KMS-11 (cell line): ENCODE data around the gene CYBA.

Source experiments
- H2AFZ ChIP-seq: fragments of 200-600 bp; sonication (generic); 2 replicates; pipeline ENCODE4 v1.6.1; 2016; ENCODE audit warnings: antibody characterized with exemption, mixed run types, low read depth
- H3K27ac ChIP-seq: fragments of 200-600 bp; sonication (generic); 2 replicates; pipeline ENCODE4 v1.6.1; 2016; ENCODE audit warnings: mild to moderate bottlenecking, mixed run types
- H3K27me3 ChIP-seq: fragments of 200-600 bp; sonication (generic); 2 replicates; pipeline ENCODE4 v1.6.1; 2017; ENCODE audit warnings: mild to moderate bottlenecking, low read depth, mixed run types, moderate library complexity; ENCODE audit not compliant: insufficient read depth
- H3K36me3 ChIP-seq: fragments of 200-600 bp; sonication (generic); 2 replicates; pipeline ENCODE4 v1.6.1; 2017; ENCODE audit warnings: mild to moderate bottlenecking, mixed run types; ENCODE audit not compliant: insufficient read depth
- H3K4me1 ChIP-seq: fragments of 200-600 bp; sonication (generic); 2 replicates; pipeline ENCODE4 v1.6.1; 2016; ENCODE audit warnings: mild to moderate bottlenecking, low read depth, mixed run types; ENCODE audit not compliant: poor library complexity, severe bottlenecking
- H3K4me2 ChIP-seq: fragments of 200-600 bp; sonication (generic); 2 replicates; pipeline ENCODE4 v1.7.0; 2016; ENCODE audit warnings: mild to moderate bottlenecking, mixed run types
- H3K4me3 ChIP-seq: fragments of 200-600 bp; sonication (generic); IDR thresholded peaks from 2 replicates; pipeline ENCODE4 v1.6.1; 2017; ENCODE audit warnings: low read depth, low read length, mixed read lengths; ENCODE audit not compliant: insufficient read depth
- H3K79me2 ChIP-seq: fragments of 200-600 bp; sonication (generic); 2 replicates; pipeline ENCODE4 v1.6.1; 2016; ENCODE audit warnings: low read depth, mixed run types; ENCODE audit not compliant: insufficient read depth
- H3K9ac ChIP-seq: fragments of 200-600 bp; sonication (generic); 2 replicates; pipeline ENCODE4 v1.6.1; 2016; ENCODE audit warnings: mild to moderate bottlenecking, mixed run types
- H4K20me1 ChIP-seq: fragments of 200-600 bp; sonication (generic); 2 replicates; pipeline ENCODE4 v1.6.1; 2016; ENCODE audit warnings: mild to moderate bottlenecking, mixed run types; ENCODE audit not compliant: insufficient read depth
- CTCF ChIP-seq: fragments of 200-600 bp; sonication (generic); conservative IDR thresholded peaks from 2 replicates; pipeline ENCODE4 v1.6.1; 2017; ENCODE audit warnings: low read depth, mild to moderate bottlenecking, antibody characterized with exemption, low read length, moderate library complexity, mixed read lengths

The CYBA gene

GRCh38 chr16:88634994-88635670 is 15.7 kb downstream of the CYBA start:
- H3K4me3 ChIP-seq: no peak overlapping the region
- no peak overlapping the region for H3K9ac ChIP-seq
- H3K79me2 ChIP-seq: no peaks in the 10 kb centered on the region
- H3K36me3 ChIP-seq: no peaks in the 10 kb centered on the region
- H3K4me2 ChIP-seq: peak overlapping the region; percentile 96
- H3K27ac ChIP-seq: no peak overlapping the region
- H3K27me3 ChIP-seq: peaks cover 48% of the 10 kb centered on the region
- peak overlapping the region; percentile 69; the same call in 1 of the 2 replicates for H2AFZ ChIP-seq
- no peaks in the 10 kb centered on the region for H4K20me1 ChIP-seq
- no peak for TF ChIP-seq CTCF
- H3K4me1 ChIP-seq: peaks cover 35% of the 10 kb centered on the region

GRCh38 chr16:88634141-88634993 is 16.5 kb downstream of the CYBA start:
- Histone ChIP-seq H3K36me3 (no peaks in the 10 kb centered on the region), H3K27ac (no peak overlapping the region), H3K4me2 (peak overlapping the region; percentile 96), H4K20me1 (no peaks in the 10 kb centered on the region), H3K9ac (peak overlapping the region; percentile 15; the same call in 1 of the 2 replicates), H3K4me1 (peaks cover 35% of the 10 kb centered on the region), H3K27me3 (peaks cover 40% of the 10 kb centered on the region), H2AFZ (peak overlapping the region; percentile 69), H3K4me3 (no peak overlapping the region), H3K79me2 (no peaks in the 10 kb centered on the region)
- TF ChIP-seq CTCF: no peak

GRCh38 chr16:88633684-88634140 is 17.1 kb downstream of the CYBA start:
- peaks cover 32% of the 10 kb centered on the region for H3K4me1 ChIP-seq
- H3K36me3 ChIP-seq: no peaks in the 10 kb centered on the region
- H2AFZ ChIP-seq: peak overlapping the region; percentile 69; the same call in 1 of the 2 replicates
- peaks cover 34% of the 10 kb centered on the region; the same call in 1 of the 2 replicates for H3K27me3 ChIP-seq
- H3K4me3 ChIP-seq: no peak overlapping the region
- no peaks in the 10 kb centered on the region for H4K20me1 ChIP-seq
- no peak overlapping the region; the same call in 1 of the 2 replicates for H3K9ac ChIP-seq
- H3K4me2 ChIP-seq: peak overlapping the region; percentile 96
- 0 out of 2 replicates have a peak, but pooled peaks have one; percentile 24 for TF ChIP-seq CTCF
- no peak overlapping the region for H3K27ac ChIP-seq
- no peaks in the 10 kb centered on the region for H3K79me2 ChIP-seq

- H3K27me3 ChIP-seq: peaks cover 22% of the 10 kb centered on the region; the same call in 1 of the 2 replicates
- no peak overlapping the region for H3K9ac ChIP-seq
- no peak overlapping the region for H3K27ac ChIP-seq
- H3K4me3 ChIP-seq: no peak overlapping the region
- no peak for TF ChIP-seq CTCF
- H3K36me3 ChIP-seq: no peaks in the 10 kb centered on the region
- H4K20me1 ChIP-seq: no peaks in the 10 kb centered on the region
- no peak overlapping the region for H2AFZ ChIP-seq
- peaks cover 22% of the 10 kb centered on the region for H3K4me1 ChIP-seq
- no peaks in the 10 kb centered on the region for H3K79me2 ChIP-seq
- H3K4me2 ChIP-seq: no peak overlapping the region
These were observed 18.3 kb downstream of the CYBA start for GRCh38 chr16:88632587-88632930.
